Thyroid gland (tissue), 4 donors: ENCODE results near the gene UBE2J1.

ENCODE experiments used
- POLR2A ChIP-seq, 2 donors: fragments of 450-650 bp; IDR thresholded peaks; one replicate each; pipeline ENCODE4 v1.6.1; 2017; ENCODE audit warnings: antibody characterized with exemption in 2 of 2, mild to moderate bottlenecking in 2 of 2, moderate library complexity in 1 of 2
- TF ChIP-seq, protein P1 (sequence below), 6 experiments: fragments of 200-600 bp in 3 of 6; fragments of 450-650 bp in 3 of 6; sonication (generic) in 3 of 6; IDR thresholded peaks; one replicate each; pipeline ENCODE4 v1.5.1; 2016 to 2019; ENCODE audit warnings: antibody characterized with exemption in 6 of 6, mild to moderate bottlenecking in 2 of 6, inconsistent platforms in 1 of 6, moderate library complexity in 1 of 6

DNA sequence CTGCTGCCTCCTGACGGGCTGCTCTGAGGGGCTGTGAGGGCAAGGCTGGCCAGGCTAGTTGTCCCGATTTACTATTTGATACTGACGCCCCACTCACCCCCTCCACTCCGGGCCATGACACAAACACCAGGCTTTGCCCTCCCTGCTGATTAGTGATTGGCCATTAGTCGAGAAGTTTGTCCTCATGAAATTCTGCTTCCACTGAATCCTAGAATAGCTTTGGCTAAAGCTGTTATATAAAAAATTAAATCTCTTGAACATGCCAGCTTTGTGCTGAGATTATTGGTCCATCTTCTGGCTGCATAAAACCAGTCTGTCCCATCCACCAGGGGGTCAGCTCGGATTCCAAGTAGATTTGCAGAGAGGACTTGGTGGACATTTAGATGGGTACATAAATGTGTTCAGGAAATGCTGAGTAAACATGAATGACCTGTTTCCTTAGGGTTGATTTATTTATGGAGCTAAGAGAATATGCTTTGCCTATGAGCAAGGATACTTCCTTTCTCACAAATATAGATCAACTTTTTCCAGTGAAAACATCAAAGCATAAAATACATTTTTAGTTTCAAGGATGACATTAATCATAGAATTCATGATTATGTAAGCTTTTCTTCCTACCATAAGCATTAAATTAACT, 37.2 kb downstream of the UBE2J1 start, which contains the start of gene GABRR2:
- TF ChIP-seq, protein P1, sequence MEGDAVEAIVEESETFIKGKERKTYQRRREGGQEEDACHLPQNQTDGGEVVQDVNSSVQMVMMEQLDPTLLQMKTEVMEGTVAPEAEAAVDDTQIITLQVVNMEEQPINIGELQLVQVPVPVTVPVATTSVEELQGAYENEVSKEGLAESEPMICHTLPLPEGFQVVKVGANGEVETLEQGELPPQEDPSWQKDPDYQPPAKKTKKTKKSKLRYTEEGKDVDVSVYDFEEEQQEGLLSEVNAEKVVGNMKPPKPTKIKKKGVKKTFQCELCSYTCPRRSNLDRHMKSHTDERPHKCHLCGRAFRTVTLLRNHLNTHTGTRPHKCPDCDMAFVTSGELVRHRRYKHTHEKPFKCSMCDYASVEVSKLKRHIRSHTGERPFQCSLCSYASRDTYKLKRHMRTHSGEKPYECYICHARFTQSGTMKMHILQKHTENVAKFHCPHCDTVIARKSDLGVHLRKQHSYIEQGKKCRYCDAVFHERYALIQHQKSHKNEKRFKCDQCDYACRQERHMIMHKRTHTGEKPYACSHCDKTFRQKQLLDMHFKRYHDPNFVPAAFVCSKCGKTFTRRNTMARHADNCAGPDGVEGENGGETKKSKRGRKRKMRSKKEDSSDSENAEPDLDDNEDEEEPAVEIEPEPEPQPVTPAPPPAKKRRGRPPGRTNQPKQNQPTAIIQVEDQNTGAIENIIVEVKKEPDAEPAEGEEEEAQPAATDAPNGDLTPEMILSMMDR (IDR thresholded peaks at IDR 0.05) = no peak
- TF ChIP-seq POLR2A (IDR thresholded peaks at IDR 0.05) = no peak
